HepG2 (cell line): Measurements from ENCODE around the gene RHOG. TPM values are rescaled to one million over a fixed set of nuclear protein-coding genes. Genes with fewer than 3 reads are reported as not detected.

Source experiments
- AGO1 ChIP-seq: fragments of 200-400 bp; formaldehyde crosslinking; IDR thresholded peaks from 2 replicates; pipeline ENCODE4 v1.6.1; 2017; ENCODE audit warnings: mild to moderate bottlenecking, low read depth, low read length, moderate library complexity; ENCODE audit not compliant: poor library complexity, severe bottlenecking
- ARNT ChIP-seq: fragments of 450-650 bp; IDR thresholded peaks from 2 replicates; pipeline ENCODE4 v1.6.1; 2017
- MED13 ChIP-seq: sonication (generic); formaldehyde crosslinking; IDR thresholded peaks from 2 replicates; pipeline ENCODE4 v1.5.0; 2020; ENCODE audit warnings: missing genetic modification reagents
- MXI1 ChIP-seq: IDR thresholded peaks from 3 replicates; pipeline ENCODE4 v1.6.1; 2012; ENCODE audit warnings: low read depth, low read length, inconsistent platforms, borderline replicate concordance
- RCOR2 ChIP-seq: IDR thresholded peaks from 2 replicates; pipeline ENCODE4 v1.6.1; 2016; ENCODE audit warnings: missing biosample characterization, missing genetic modification reagents
- SALL1 ChIP-seq: sonication (generic); formaldehyde crosslinking; IDR thresholded peaks from 2 replicates; pipeline ENCODE4 v1.8.0; 2022; ENCODE audit warnings: mild to moderate bottlenecking, missing genetic modification reagents
- SOX6 ChIP-seq, 2 experiments: fragments of 450-650 bp in 1 of 2; sonication (generic) in 1 of 2; formaldehyde crosslinking in 1 of 2; IDR thresholded peaks; 2 replicates each; pipeline versions ENCODE4 v1.4.0 to v1.6.1; 2017 to 2020; ENCODE audit warnings: antibody characterized with exemption in 1 of 2, mild to moderate bottlenecking in 1 of 2, missing genetic modification reagents in 1 of 2
- TFDP2 ChIP-seq: sonication (generic); formaldehyde crosslinking; IDR thresholded peaks from 2 replicates; pipeline ENCODE4 v1.4.0; 2020; ENCODE audit warnings: missing genetic modification reagents
- ZBTB10 ChIP-seq: sonication (generic); formaldehyde crosslinking; IDR thresholded peaks from 2 replicates; pipeline ENCODE4 v1.4.0; 2020; ENCODE audit warnings: missing genetic modification reagents, borderline replicate concordance
- ZNF407 ChIP-seq: sonication (generic); formaldehyde crosslinking; IDR thresholded peaks from one replicate; pipeline ENCODE4 v1.5.1; 2020; ENCODE audit warnings: mild to moderate bottlenecking, missing genetic modification reagents; ENCODE audit errors: not compliant biosample characterization
- ZNF710 ChIP-seq: sonication (generic); formaldehyde crosslinking; IDR thresholded peaks from 2 replicates; pipeline ENCODE4 v1.5.0; 2020; ENCODE audit warnings: mild to moderate bottlenecking, missing genetic modification reagents, borderline replicate concordance
- polyA plus RNA-seq, 8 experiments: library from polyadenylated mRNA; depleted of rRNA in 3 of 8; stranded (reverse) in 7 of 8; unstranded in 1 of 8; fragments of >200 nt; fragmentation: Illumina TruSeq in 4 of 8; extraction: Trizol in 4 of 8; gene quantifications; 2 replicates each; pipeline versions ENCODE4 v1.2.1 to v1.2.3, GENCODE V29; 2011 to 2016; ENCODE audit warnings: low read depth in 4 of 8, missing spikeins in 1 of 8, mixed read lengths in 1 of 8; ENCODE audit not compliant: insufficient read depth in 1 of 8
- total RNA-seq, 5 experiments: library from RNA; depleted of rRNA; stranded (reverse); fragments of >200 nt; fragmentation: Illumina TruSeq; extraction: Trizol; gene quantifications; 2 replicates each; pipeline ENCODE4 v1.2.3, GENCODE V29; 2016; ENCODE audit warnings: low read depth in 1 of 5

RHOG gene
- total and polyA plus RNA-seq, 2 of the 13 experiments (the other 11 are each of a cell fraction or from before 2014, with no cell fraction given): 7.7 to 23.4 TPM

- no peak for TF ChIP-seq ZNF407 (CRISPR knock-in tag)
- no peak for TF ChIP-seq ZBTB10 (CRISPR knock-in tag)
- TF ChIP-seq SALL1: peak; percentile 12; the same call in 1 of the 2 replicates
- TF ChIP-seq MED13 (CRISPR knock-in tag): no peak
- TF ChIP-seq RCOR2 (CRISPR knock-in tag): no peak
- no peak for TF ChIP-seq SOX6 (IDR thresholded peaks at IDR 0.05)
- 0 out of 2 replicates have a peak, but pooled peaks have one; percentile 9 for TF ChIP-seq SOX6 (CRISPR knock-in tag; IDR thresholded peaks at IDR 0.05)
- TF ChIP-seq TFDP2 (CRISPR knock-in tag): no peak
- no peak for TF ChIP-seq AGO1
- TF ChIP-seq MXI1: no peak
- no peak for TF ChIP-seq ARNT
- 0 out of 2 replicates have a peak, but pooled peaks have one; percentile 23 for TF ChIP-seq ZNF710 (CRISPR knock-in tag)
Measured at GRCh38 chr11:3867209-3868091, 26.7 kb upstream of the RHOG start (continued).
